ENCODE measurements around the gene ZNF563. TPM values are rescaled to one million over a fixed set of nuclear protein-coding genes. Genes with fewer than 3 reads are reported as not detected.

ZNF563 gene
- total and polyA plus RNA-seq, 2 of the 8 experiments (the other 6 are each of a cell fraction or from before 2014, with no cell fraction given) = 0.91 to 2.3 TPM

DNA sequence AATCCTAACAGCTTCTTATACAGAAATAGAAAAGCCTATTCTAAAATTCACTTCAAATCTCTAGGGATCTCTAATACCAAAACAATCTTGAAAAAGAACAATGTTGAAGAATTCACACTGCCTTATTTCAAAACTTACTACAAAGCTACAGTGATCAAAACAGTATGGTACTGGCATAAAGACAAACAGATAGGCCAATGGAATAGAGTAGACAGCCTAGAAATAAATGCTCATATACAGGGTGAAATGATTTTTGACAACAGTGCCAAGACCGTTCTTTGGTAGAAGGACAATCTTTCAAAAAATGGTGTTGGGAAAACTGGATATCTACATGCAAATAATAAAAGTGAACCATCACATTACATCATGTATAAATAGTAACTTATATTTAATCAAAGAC lies 11.8 kb upstream of the ZNF563 start (continued):
- TF ChIP-seq RBBP5 (IDR thresholded peaks at IDR 0.05; ENCODE audit: borderline replicate concordance, low read depth, low read length) (no peak), EP300 (IDR thresholded peaks at IDR 0.05; ENCODE audit: borderline replicate concordance in 1 of 2, low read depth in 2 of 2, low read length in 2 of 2) (no peak), NANOG (IDR thresholded peaks at IDR 0.05; ENCODE audit: insufficient read depth, low read depth, low read length, poor library complexity, severe bottlenecking) (no peak)
